Measurements from ENCODE around the gene RASGRP4. TPM values are rescaled to one million over a fixed set of nuclear protein-coding genes. Genes with fewer than 3 reads are reported as not detected.
A peak's percentile ranks its signal among the peaks of the same experiment; 100 is the strongest.

Gene RASGRP4
- polyA plus RNA-seq, 3 donors from 2014 or later = 0.20 to 0.78 TPM; not detected in 1

DNA sequence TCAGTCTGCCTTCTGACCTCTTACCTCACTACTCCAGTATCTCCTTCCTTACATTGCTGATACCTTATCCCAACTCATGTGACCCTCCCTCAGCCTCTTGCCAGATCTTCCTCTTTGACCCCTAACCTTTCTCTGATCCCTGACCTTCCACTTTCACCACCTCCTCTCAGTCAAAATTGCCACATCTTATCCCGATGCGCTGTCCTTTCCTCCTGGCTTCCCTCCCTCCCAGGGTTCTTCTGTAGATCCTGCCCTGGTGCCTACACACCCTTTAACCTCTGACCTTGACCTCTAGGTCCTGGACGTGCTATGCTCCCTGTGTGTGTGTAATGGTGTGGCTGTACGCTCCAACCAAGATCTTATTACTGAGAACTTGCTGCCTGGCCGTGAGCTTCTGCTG lies 31.2 kb upstream of the RASGRP4 start:
- Mint-ChIP-seq H3K27ac (peak overlapping the region in 1 of 6 donors; percentile 21), H3K9me3 (no peaks in the 10 kb centered on the region), H3K4me1 (no peaks in the 10 kb centered on the region), H3K36me3 (no peaks in the 10 kb centered on the region), H3K4me3 (no peak overlapping the region), H3K27me3 (ENCODE audit: low read depth in 3 of 3) (peaks cover 4 to 8% (median 6%) of the 10 kb centered on the region in 3 donors)
- no peak for DNase-seq

- no peak overlapping the region for H3K4me3 Mint-ChIP-seq
- H3K27ac Mint-ChIP-seq = no peak overlapping the region
- H3K36me3 Mint-ChIP-seq = no peaks in the 10 kb centered on the region
- DNase-seq = no peak
- H3K9me3 Mint-ChIP-seq = no peaks in the 10 kb centered on the region
- H3K27me3 Mint-ChIP-seq (ENCODE audit: low read depth in 3 of 3) = peaks cover 2 to 8% (median 7%) of the 10 kb centered on the region in 3 donors
- H3K4me1 Mint-ChIP-seq = no peaks in the 10 kb centered on the region
Observed at GRCh38 chr19:38455031-38455430, 29.0 kb upstream of the RASGRP4 start.

- no peak overlapping the region for H3K4me3 Mint-ChIP-seq
- H3K36me3 Mint-ChIP-seq = no peaks in the 10 kb centered on the region
- H3K27ac Mint-ChIP-seq = no peak overlapping the region
- H3K27me3 Mint-ChIP-seq (ENCODE audit: low read depth in 3 of 3) = peaks cover 3 to 7% (median 4%) of the 10 kb centered on the region in 3 donors
- no peak for DNase-seq
- H3K9me3 Mint-ChIP-seq = no peaks in the 10 kb centered on the region
- no peaks in the 10 kb centered on the region for H3K4me1 Mint-ChIP-seq
Observed at GRCh38 chr19:38453596-38453995, 27.6 kb upstream of the RASGRP4 start.

DNA sequence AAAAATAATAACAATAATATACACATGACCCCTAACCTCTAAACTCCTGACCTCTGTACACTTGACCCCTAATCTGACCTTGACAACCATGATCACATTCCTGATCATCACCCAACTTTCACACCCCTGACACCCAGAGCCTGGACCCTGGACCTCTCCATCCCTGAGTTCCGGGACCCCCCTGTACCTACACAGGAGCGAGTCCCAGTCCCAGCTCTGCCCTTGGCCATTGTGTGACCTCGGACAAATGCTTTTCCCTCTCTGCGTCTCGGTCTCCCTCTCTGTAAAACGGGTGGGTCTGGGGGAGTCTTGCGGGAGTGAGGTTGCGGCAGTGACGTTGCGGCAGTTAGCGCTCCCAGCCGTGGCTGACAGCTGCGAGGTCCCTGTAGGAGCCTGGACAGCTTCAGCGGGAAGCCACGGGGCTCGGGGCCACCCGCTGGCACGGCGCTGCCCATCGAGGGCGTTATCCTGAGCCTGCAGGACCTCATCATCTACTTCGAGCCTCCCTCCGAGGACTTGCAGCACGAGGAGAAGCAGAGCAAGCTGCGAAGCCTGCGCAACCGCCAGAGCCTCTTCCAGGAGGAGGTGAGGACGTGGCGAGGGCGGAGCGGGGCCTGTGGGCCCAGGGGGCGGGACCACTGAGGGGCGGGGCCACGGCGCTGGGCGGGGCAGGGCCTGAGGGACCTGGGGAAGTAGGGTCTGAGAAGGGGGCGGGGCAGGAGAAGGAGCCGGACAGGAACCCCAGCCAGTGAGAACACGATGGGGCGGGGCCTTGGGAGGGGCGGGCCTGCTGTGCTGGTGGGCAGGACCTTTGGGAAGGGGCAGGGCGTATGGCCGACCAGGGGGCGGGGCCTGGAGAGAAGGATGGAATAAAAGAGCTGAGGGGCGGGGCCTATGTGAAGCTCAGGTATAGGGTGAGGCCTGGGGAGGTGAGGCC lies 26.7 kb upstream of the RASGRP4 start:
- Mint-ChIP-seq H3K4me1 (no peaks in the 10 kb centered on the region), H3K4me3 (no peak overlapping the region), H3K9me3 (no peaks in the 10 kb centered on the region), H3K27me3 (ENCODE audit: low read depth in 3 of 3) (peaks cover 3 to 7% (median 4%) of the 10 kb centered on the region in 3 donors), H3K27ac (no peak overlapping the region), H3K36me3 (no peaks in the 10 kb centered on the region)
- no peak for DNase-seq

GRCh38 chr19:38451629-38452028 lies 25.6 kb upstream of the RASGRP4 start:
- Mint-ChIP-seq H3K4me1 (no peaks in the 10 kb centered on the region), H3K36me3 (no peaks in the 10 kb centered on the region), H3K9me3 (no peaks in the 10 kb centered on the region), H3K4me3 (no peak overlapping the region), H3K27me3 (ENCODE audit: low read depth in 3 of 3) (peaks cover 3 to 4% (median 4%) of the 10 kb centered on the region in 3 donors), H3K27ac (peak overlapping the region in 1 of 6 donors; percentile 7)
- no peak for DNase-seq

DNA sequence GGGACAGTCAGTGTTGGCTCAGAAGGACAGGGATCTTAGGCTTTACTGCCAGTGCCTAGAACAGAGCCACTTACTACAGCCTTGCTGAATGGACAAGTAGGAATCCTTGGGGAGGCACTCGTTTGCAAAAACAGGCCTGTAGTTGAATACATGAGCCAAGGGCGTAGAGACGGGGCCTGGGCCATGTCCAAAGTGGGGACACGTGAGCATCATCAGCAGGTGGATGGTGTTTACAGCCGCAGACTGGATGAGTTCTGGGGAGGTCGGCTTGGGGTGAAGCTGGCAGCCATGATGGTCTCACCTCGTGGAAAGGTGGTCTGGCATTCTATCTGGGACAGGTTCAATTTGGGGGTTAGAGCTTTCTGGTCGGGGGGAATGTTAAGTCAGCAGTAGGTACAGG lies 25.0 kb upstream of the RASGRP4 start:
- Mint-ChIP-seq H3K36me3 (no peaks in the 10 kb centered on the region), H3K4me1 (no peaks in the 10 kb centered on the region), H3K9me3 (no peaks in the 10 kb centered on the region), H3K27me3 (ENCODE audit: low read depth in 3 of 3) (peaks cover 4 to 5% (median 4%) of the 10 kb centered on the region in 3 donors), H3K27ac (no peak overlapping the region), H3K4me3 (no peak overlapping the region)
- no peak for DNase-seq

DNA sequence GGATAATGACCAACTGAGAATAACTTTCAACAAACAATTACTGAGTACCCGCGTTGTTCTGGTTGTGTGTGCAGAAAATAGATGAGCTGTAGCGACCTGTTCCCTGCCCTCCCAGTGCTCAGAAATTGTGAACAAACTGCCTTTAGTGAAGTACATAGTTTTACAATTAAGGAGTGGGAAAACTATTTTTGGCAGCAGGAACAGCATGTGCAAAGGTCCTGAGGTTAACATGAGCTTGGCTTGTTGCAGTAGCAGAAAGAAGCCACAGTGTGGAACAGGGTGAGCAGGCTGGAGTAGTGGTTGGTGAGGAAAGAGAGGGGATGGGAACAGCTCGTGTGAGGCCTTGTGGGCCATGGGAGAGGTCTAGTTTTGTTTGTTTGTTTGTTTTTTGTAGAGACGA lies 23.5 kb upstream of the RASGRP4 start:
- no peaks in the 10 kb centered on the region for H3K9me3 Mint-ChIP-seq
- no peaks in the 10 kb centered on the region for H3K4me1 Mint-ChIP-seq
- H3K4me3 Mint-ChIP-seq = no peak overlapping the region
- DNase-seq = no peak
- H3K36me3 Mint-ChIP-seq = no peaks in the 10 kb centered on the region
- H3K27me3 Mint-ChIP-seq (ENCODE audit: low read depth in 3 of 3) = peaks cover 2 to 7% (median 7%) of the 10 kb centered on the region in 3 donors
- H3K27ac Mint-ChIP-seq = peak overlapping the region in 1 of 6 donors; percentile 31

- Mint-ChIP-seq H3K4me3 (no peak overlapping the region), H3K36me3 (no peaks in the 10 kb centered on the region)
Observed at GRCh38 chr19:38448225-38448624, 22.2 kb upstream of the RASGRP4 start.

GRCh38 chr19:38445362-38445761 lies 19.3 kb upstream of the RASGRP4 start:
- H3K4me3 Mint-ChIP-seq = no peak overlapping the region
- H3K9me3 Mint-ChIP-seq = no peaks in the 10 kb centered on the region
- DNase-seq = no peak
- H3K27ac Mint-ChIP-seq = no peak overlapping the region
- H3K27me3 Mint-ChIP-seq (ENCODE audit: low read depth in 3 of 3) = peaks cover 2 to 9% (median 4%) of the 10 kb centered on the region in 3 donors
- H3K36me3 Mint-ChIP-seq = no peaks in the 10 kb centered on the region
- H3K4me1 Mint-ChIP-seq = no peaks in the 10 kb centered on the region

More at GRCh38 chr19:38448225-38448624, 22.2 kb upstream of the RASGRP4 start:
- H3K9me3 Mint-ChIP-seq = no peaks in the 10 kb centered on the region
- H3K27me3 Mint-ChIP-seq (ENCODE audit: low read depth in 3 of 3) = peaks cover 2 to 9% (median 7%) of the 10 kb centered on the region in 3 donors
- no peak overlapping the region for H3K27ac Mint-ChIP-seq
- no peak for DNase-seq
- H3K4me1 Mint-ChIP-seq = no peaks in the 10 kb centered on the region

DNA sequence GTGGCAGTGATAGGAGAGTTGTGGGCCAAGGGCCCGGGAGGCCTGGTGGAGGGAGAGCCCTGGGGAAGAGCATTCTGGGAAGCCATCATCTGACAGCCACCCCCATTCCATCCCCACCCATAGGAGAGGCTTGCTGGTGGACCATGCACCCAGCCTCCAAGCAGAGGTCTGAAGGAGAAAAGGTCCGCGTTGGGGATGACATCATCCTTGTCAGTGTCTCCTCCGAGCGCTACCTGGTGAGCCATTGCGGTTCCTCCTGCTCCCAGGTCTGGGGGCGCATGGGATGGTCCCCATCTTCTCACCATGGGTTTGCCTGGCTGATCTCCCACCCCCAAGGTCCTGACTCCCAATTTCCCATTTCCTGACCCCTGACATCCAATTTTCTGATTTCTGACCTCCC lies 18.0 kb upstream of the RASGRP4 start:
- no peaks in the 10 kb centered on the region for H3K36me3 Mint-ChIP-seq
- no peak overlapping the region for H3K4me3 Mint-ChIP-seq
- H3K27me3 Mint-ChIP-seq (ENCODE audit: low read depth in 3 of 3) = peaks cover 2 to 7% (median 4%) of the 10 kb centered on the region in 3 donors
- H3K4me1 Mint-ChIP-seq = no peaks in the 10 kb centered on the region
- H3K27ac Mint-ChIP-seq = no peak overlapping the region
- DNase-seq = no peak
- H3K9me3 Mint-ChIP-seq = no peaks in the 10 kb centered on the region

- Mint-ChIP-seq H3K27ac (no peak overlapping the region), H3K9me3 (no peaks in the 10 kb centered on the region), H3K4me3 (no peak overlapping the region), H3K36me3 (no peaks in the 10 kb centered on the region), H3K27me3 (ENCODE audit: low read depth in 3 of 3) (peaks cover 0 to 7% (median 4%) of the 10 kb centered on the region in 3 donors), H3K4me1 (no peaks in the 10 kb centered on the region)
- DNase-seq = no peak
Observed at GRCh38 chr19:38443458-38443999, 17.5 kb upstream of the RASGRP4 start.

DNA sequence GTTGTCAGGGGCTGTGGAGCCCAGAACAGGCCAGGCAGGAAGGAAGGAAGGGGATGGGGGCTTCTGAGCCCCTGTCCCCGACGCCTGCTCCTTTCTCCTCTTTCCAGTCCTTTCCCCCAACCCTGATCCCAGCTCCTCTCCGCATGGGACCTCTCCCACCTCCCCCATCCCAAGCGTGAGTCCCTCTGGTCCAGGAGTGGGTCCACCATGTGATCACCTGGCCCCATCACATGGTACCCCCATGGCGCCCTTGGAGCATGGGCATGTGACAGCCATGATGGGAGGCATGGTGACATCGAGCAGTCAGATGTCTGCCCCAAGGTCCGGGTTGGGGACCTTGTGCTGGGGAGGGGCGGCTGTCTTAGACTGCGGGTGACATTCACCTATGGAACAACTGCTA lies 16.7 kb upstream of the RASGRP4 start:
- DNase-seq = no peak
- no peaks in the 10 kb centered on the region for H3K4me1 Mint-ChIP-seq
- no peak overlapping the region for H3K27ac Mint-ChIP-seq
- no peak overlapping the region for H3K4me3 Mint-ChIP-seq
- no peaks in the 10 kb centered on the region for H3K36me3 Mint-ChIP-seq
- H3K9me3 Mint-ChIP-seq = no peaks in the 10 kb centered on the region
- peaks cover 0 to 7% (median 4%) of the 10 kb centered on the region in 3 donors for H3K27me3 Mint-ChIP-seq (ENCODE audit: low read depth in 3 of 3)

DNA sequence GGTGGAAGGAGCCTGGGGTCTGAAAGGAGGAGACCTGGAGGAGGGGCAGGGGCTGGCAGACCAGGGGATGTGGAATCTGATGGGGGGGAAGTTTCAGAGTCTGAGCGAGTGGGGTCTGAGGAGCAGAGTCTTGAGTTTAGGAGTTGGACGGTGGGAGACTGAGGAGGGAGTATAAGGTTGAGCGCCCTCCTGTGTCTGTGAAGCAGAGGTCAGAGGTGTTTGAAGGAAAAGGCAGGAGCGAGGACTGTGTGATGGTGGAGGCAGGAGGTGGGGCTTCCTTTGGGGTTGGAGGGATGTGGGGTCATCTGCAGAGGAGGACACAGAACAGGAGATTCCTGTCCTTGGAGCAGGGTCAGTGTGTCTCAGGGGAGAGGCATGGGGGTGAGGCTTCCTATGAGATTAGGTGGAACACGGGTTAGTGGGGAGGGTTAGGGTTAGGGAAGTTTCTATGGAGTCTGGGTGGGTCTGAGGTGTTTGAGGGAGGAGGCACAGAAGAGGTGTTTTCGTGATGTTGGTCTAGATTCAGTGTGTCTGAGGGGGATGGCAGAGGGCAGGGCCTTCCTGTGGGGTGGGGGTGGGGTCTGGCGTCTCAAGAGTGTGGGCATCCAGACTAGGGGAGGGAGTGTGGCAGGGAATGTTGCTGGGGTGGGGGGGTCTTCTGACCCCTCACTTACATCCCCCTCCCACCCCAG lies 15.8 kb upstream of the RASGRP4 start:
- Mint-ChIP-seq H3K4me1 (no peaks in the 10 kb centered on the region), H3K27me3 (ENCODE audit: low read depth in 3 of 3) (peaks cover 0 to 7% (median 4%) of the 10 kb centered on the region in 3 donors), H3K4me3 (no peak overlapping the region), H3K9me3 (no peaks in the 10 kb centered on the region), H3K36me3 (no peaks in the 10 kb centered on the region), H3K27ac (no peak overlapping the region)
- no peak for DNase-seq

GRCh38 chr19:38440592-38440991 lies 14.6 kb upstream of the RASGRP4 start:
- Mint-ChIP-seq H3K4me1 (no peaks in the 10 kb centered on the region), H3K36me3 (no peaks in the 10 kb centered on the region), H3K9me3 (no peaks in the 10 kb centered on the region), H3K27me3 (ENCODE audit: low read depth in 3 of 3) (peaks cover 0 to 7% (median 4%) of the 10 kb centered on the region in 3 donors), H3K4me3 (no peak overlapping the region), H3K27ac (no peak overlapping the region)
- no peak for DNase-seq

All from immature natural killer cell (primary cell).